SU-DHL-6 (cell line): Measurements from ENCODE around the gene LRFN2.

Source experiments
- EZH2phosphoT487 ChIP-seq: fragments of 200-600 bp; sonication (generic), shearing (Covaris generic); conservative IDR thresholded peaks from 2 replicates; pipeline ENCODE4 v1.6.1; 2018; ENCODE audit warnings: mild to moderate bottlenecking, antibody characterized with exemption, low read length, moderate library complexity, mixed read lengths
- TF ChIP-seq, protein P1 (sequence below): fragments of 200-600 bp; sonication (generic); IDR thresholded peaks from one replicate; pipeline ENCODE4 v1.5.1; 2017; ENCODE audit warnings: antibody characterized with exemption, mild to moderate bottlenecking, low read length, moderate library complexity; ENCODE audit not compliant: insufficient read depth, poor library complexity, severe bottlenecking

DNA sequence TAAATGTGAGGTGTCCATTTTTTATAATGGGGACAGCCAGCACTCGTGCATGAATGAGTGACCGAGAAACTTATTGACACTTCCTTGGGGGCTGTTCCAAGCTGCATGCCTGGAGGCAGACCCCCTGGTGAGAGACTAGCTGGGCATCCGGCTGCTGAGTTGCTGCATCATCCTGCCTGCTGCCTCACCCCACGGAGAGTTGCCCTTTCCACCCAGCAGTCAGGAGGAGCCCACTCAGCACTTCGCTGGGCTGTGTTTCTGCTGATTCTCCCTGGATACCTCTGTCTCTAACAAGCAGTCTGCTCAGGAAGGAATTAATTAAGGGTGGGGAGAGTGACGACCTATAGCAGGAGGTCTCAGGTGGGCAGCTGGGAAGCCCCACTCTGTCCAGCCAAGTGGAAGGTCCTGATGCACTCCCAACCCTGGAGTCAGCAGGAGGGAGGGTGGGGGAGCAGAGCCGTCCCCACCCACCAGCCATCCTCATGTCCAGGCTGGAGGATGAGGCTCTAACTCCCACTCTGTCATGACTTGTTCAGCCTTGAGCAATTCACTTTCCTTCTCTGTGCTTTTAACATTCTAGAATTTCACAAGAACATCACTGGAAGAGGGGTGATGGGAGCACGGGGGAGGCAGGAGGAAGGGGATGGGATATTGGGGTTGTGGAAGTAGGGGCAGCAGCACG, 177.3 kb downstream of the LRFN2 start:
- TF ChIP-seq, protein P1, sequence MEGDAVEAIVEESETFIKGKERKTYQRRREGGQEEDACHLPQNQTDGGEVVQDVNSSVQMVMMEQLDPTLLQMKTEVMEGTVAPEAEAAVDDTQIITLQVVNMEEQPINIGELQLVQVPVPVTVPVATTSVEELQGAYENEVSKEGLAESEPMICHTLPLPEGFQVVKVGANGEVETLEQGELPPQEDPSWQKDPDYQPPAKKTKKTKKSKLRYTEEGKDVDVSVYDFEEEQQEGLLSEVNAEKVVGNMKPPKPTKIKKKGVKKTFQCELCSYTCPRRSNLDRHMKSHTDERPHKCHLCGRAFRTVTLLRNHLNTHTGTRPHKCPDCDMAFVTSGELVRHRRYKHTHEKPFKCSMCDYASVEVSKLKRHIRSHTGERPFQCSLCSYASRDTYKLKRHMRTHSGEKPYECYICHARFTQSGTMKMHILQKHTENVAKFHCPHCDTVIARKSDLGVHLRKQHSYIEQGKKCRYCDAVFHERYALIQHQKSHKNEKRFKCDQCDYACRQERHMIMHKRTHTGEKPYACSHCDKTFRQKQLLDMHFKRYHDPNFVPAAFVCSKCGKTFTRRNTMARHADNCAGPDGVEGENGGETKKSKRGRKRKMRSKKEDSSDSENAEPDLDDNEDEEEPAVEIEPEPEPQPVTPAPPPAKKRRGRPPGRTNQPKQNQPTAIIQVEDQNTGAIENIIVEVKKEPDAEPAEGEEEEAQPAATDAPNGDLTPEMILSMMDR, result no peak
- TF ChIP-seq EZH2phosphoT487, result no peak
